Loucy (cell line): ENCODE measurements around the gene DISC1.

Experiments
- H2AFZ ChIP-seq: fragments of 200-600 bp; sonication (generic); 2 replicates; pipeline ENCODE4 v1.6.0; 2016; ENCODE audit warnings: antibody characterized with exemption, mild to moderate bottlenecking, low read length, moderate library complexity
- H3F3A ChIP-seq: fragments of 200-600 bp; 2 replicates; pipeline ENCODE4 v1.6.0; 2016; ENCODE audit warnings: antibody characterized with exemption, low read depth, mild to moderate bottlenecking
- H3K27me3 ChIP-seq: fragments of 200-600 bp; sonication (generic); 2 replicates; pipeline ENCODE4 v1.6.1; 2014; ENCODE audit warnings: low read length, mild to moderate bottlenecking; ENCODE audit not compliant: insufficient read depth, poor library complexity, severe bottlenecking
- H3K36me3 ChIP-seq: fragments of 200-600 bp; sonication (generic); 2 replicates; pipeline ENCODE4 v1.6.1; 2016; ENCODE audit warnings: low read length; ENCODE audit not compliant: insufficient read depth
- H3K4me1 ChIP-seq: fragments of 200-600 bp; sonication (generic); 2 replicates; pipeline ENCODE4 v1.5.1; 2014; ENCODE audit warnings: low read length, mild to moderate bottlenecking; ENCODE audit not compliant: insufficient read depth, poor library complexity, severe bottlenecking
- H3K4me2 ChIP-seq: fragments of 200-600 bp; sonication (generic); 2 replicates; pipeline ENCODE4 v1.6.0; 2014; ENCODE audit warnings: antibody characterized with exemption, low read length, low read depth, mild to moderate bottlenecking; ENCODE audit not compliant: poor library complexity, severe bottlenecking
- H3K4me3 ChIP-seq: fragments of 200-600 bp; sonication (generic); 2 replicates; pipeline ENCODE4 v1.5.1; 2014; ENCODE audit warnings: low read length, mild to moderate bottlenecking, mixed read lengths; ENCODE audit not compliant: poor library complexity, severe bottlenecking
- H3K79me2 ChIP-seq: fragments of 200-600 bp; sonication (generic); 2 replicates; pipeline ENCODE4 v1.6.1; 2014; ENCODE audit warnings: low read length; ENCODE audit not compliant: insufficient read depth
- H3K9ac ChIP-seq: fragments of 200-600 bp; sonication (generic); 2 replicates; pipeline ENCODE4 v1.6.0; 2014; ENCODE audit warnings: mild to moderate bottlenecking, low read depth, low read length, moderate library complexity; ENCODE audit not compliant: poor library complexity, severe bottlenecking
- H3K9me2 ChIP-seq: fragments of 200-600 bp; sonication (generic); replicated peaks from 2 replicates; pipeline ENCODE4 v1.6.1; 2016; ENCODE audit warnings: low read depth, low read length, mixed read lengths
- H3K9me3 ChIP-seq: fragments of 200-600 bp; sonication (generic); 2 replicates; pipeline ENCODE4 v1.6.1; 2014; ENCODE audit warnings: mild to moderate bottlenecking, antibody characterized with exemption, low read length, low read depth; ENCODE audit not compliant: insufficient read depth
- H4K20me1 ChIP-seq: fragments of 200-600 bp; sonication (generic); 2 replicates; pipeline ENCODE4 v1.6.0; 2014; ENCODE audit warnings: antibody characterized with exemption, low read length, mild to moderate bottlenecking; ENCODE audit not compliant: insufficient read depth, poor library complexity, severe bottlenecking
- EZH2phosphoT487 ChIP-seq: fragments of 200-600 bp; IDR thresholded peaks from 2 replicates; pipeline ENCODE4 v1.6.1; 2018; ENCODE audit warnings: antibody characterized with exemption, mild to moderate bottlenecking, moderate library complexity, borderline replicate concordance
- TF ChIP-seq, protein P1 (sequence below): fragments of 200-600 bp; sonication (generic); conservative IDR thresholded peaks from 2 replicates; pipeline ENCODE4 v1.5.1; 2014; ENCODE audit warnings: mild to moderate bottlenecking, antibody characterized with exemption, low read length

The DISC1 gene

DNA sequence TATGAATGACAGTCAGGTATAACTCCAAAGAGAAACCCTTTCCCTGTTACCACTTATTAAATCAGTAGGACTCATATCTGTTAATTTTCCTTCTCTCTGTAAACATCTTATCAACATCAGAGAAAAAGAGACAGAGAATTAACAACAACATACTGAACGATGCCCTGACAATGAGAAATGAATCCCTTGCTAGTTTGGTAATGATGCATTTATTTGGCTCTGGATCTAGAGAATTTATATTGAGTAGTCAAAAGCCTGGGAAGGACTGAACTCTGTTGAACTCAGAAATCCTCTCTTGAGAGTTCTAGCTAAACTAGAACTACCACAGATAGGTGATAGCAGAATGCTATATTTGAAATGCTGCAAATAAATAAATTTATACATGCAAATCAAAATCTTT, 325.6 kb downstream of the DISC1 start:
- H3K79me2 ChIP-seq: no peaks in the 10 kb centered on the region
- H4K20me1 ChIP-seq: no peaks in the 10 kb centered on the region
- H3K36me3 ChIP-seq: no peaks in the 10 kb centered on the region
- H3K4me3 ChIP-seq: no peak overlapping the region
- no peak for TF ChIP-seq EZH2phosphoT487
- TF ChIP-seq, protein P1, sequence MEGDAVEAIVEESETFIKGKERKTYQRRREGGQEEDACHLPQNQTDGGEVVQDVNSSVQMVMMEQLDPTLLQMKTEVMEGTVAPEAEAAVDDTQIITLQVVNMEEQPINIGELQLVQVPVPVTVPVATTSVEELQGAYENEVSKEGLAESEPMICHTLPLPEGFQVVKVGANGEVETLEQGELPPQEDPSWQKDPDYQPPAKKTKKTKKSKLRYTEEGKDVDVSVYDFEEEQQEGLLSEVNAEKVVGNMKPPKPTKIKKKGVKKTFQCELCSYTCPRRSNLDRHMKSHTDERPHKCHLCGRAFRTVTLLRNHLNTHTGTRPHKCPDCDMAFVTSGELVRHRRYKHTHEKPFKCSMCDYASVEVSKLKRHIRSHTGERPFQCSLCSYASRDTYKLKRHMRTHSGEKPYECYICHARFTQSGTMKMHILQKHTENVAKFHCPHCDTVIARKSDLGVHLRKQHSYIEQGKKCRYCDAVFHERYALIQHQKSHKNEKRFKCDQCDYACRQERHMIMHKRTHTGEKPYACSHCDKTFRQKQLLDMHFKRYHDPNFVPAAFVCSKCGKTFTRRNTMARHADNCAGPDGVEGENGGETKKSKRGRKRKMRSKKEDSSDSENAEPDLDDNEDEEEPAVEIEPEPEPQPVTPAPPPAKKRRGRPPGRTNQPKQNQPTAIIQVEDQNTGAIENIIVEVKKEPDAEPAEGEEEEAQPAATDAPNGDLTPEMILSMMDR: no peak
- H3K9me2 ChIP-seq: no peaks in the 10 kb centered on the region
- H3K4me1 ChIP-seq: no peaks in the 10 kb centered on the region
- H2AFZ ChIP-seq: no peak overlapping the region
- H3F3A ChIP-seq: no peaks in the 10 kb centered on the region
- no peak overlapping the region for H3K4me2 ChIP-seq
- H3K27me3 ChIP-seq: no peaks in the 10 kb centered on the region
- H3K9me3 ChIP-seq: no peaks in the 10 kb centered on the region
- no peak overlapping the region for H3K9ac ChIP-seq

DNA sequence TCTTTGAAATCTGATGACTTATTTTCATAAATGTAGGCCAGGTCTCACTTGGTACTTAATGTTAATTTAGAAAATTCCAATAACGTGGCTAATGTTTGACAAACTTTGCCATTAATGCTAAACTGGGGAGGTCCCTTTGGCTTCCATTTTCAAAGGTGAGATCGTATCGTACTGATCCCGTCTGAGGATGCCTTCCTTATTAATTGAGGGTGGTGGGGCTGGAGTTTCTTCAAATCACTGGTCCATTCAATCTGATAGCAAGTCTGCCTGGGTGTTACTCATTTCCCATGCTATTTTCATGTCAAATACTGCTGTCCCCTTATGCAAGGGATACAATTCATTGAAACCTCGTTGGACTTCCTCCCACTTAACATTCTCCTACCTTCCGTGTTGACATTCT, 327.1 kb downstream of the DISC1 start:
- no peaks in the 10 kb centered on the region for H3K36me3 ChIP-seq
- H3K9me2 ChIP-seq: no peaks in the 10 kb centered on the region
- H2AFZ ChIP-seq: no peak overlapping the region
- H3K4me1 ChIP-seq: no peaks in the 10 kb centered on the region
- H3K27me3 ChIP-seq: no peaks in the 10 kb centered on the region
- no peaks in the 10 kb centered on the region for H3K79me2 ChIP-seq
- H3K4me2 ChIP-seq: no peak overlapping the region
- no peak overlapping the region for H3K4me3 ChIP-seq
- no peak overlapping the region for H3K9ac ChIP-seq
- no peaks in the 10 kb centered on the region for H4K20me1 ChIP-seq
- H3F3A ChIP-seq: no peaks in the 10 kb centered on the region
- H3K9me3 ChIP-seq: no peaks in the 10 kb centered on the region
- TF ChIP-seq EZH2phosphoT487: no peak

DNA sequence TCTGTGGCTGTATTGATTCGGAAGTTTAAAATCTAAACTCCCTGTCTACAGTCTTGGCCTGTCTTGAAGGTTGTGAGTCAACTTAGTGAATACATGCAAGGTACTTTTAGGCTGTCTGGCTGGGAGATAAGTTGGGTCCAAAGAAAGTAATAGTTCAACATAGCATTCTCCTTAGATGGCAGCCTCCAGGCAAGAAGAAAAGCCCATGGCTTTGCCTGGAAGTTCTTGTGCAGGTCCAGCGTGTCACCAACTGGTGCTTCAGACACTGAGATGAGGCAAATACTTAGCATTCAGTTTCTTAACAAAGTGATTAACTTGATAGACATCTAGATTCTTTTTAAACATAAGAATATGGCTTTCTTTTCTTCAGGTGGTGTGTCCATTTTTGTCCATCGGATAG, 328.2 kb downstream of the DISC1 start:
- Histone ChIP-seq H3K4me1 (no peaks in the 10 kb centered on the region), H3K9me2 (no peaks in the 10 kb centered on the region), H3K36me3 (peaks cover 5% of the 10 kb centered on the region; the same call in 1 of the 2 replicates), H3K4me2 (no peak overlapping the region), H3K27me3 (no peaks in the 10 kb centered on the region), H3K9me3 (no peaks in the 10 kb centered on the region), H3K79me2 (no peaks in the 10 kb centered on the region), H2AFZ (no peak overlapping the region), H3K9ac (no peak overlapping the region), H4K20me1 (no peaks in the 10 kb centered on the region), H3K4me3 (no peak overlapping the region), H3F3A (no peaks in the 10 kb centered on the region)
- TF ChIP-seq EZH2phosphoT487: no peak
- TF ChIP-seq, protein P1: no peak

DNA sequence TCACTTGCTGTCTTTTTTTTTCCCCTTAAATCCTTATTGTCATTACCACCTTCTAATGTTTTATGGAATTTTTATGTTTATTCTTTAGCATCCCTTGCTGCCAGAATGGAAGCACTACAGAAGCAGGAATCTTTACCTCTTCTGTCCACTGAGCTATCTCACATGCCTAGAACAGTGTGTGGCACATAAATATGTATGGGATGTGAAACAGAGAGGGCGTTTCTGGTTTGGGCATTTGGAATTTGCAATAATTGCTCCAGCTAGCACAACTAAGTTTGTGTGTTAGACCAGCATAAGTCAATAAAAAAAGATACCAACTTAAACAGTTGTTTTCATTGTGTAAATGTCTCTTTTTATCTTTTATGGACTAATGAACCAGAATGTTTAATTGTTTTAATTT, 330.8 kb downstream of the DISC1 start:
- Histone ChIP-seq H3K27me3 (no peaks in the 10 kb centered on the region), H3K4me2 (no peak overlapping the region), H2AFZ (no peak overlapping the region), H3K9ac (no peak overlapping the region), H3K9me3 (no peaks in the 10 kb centered on the region), H4K20me1 (no peaks in the 10 kb centered on the region), H3K4me1 (no peaks in the 10 kb centered on the region), H3K36me3 (peaks cover 7% of the 10 kb centered on the region; the same call in 1 of the 2 replicates), H3K9me2 (no peaks in the 10 kb centered on the region), H3K4me3 (no peak overlapping the region), H3F3A (no peaks in the 10 kb centered on the region), H3K79me2 (no peaks in the 10 kb centered on the region)
- no peak for TF ChIP-seq EZH2phosphoT487
- TF ChIP-seq, protein P1: no peak
